PC-9 (cell line): ENCODE data around the gene NELL1. TPM values are rescaled to one million over a fixed set of nuclear protein-coding genes. Genes with fewer than 3 reads are reported as not detected.

Experiments used
- BruUV-seq: library from RNA; stranded (reverse); fragments of 400-500 nt; replicated peaks from 2 replicates; lab custom pipeline; 2021; lab: Mats Ljungman, UMichigan
- CTCF ChIA-PET: fragments of 300-600 bp; sonication (Branson Sonifier 250); formaldehyde crosslinking; loops from one replicate; lab custom pipeline; 2022; ENCODE audit warnings: antibody characterized with exemption; lab: Charles Lee
- POLR2A ChIA-PET: fragments of 300-600 bp; sonication (Branson Sonifier 250); formaldehyde crosslinking; loops from one replicate; lab custom pipeline; 2022; ENCODE audit warnings: antibody characterized with exemption; ENCODE audit not compliant: unreplicated experiment; lab: Charles Lee
- DNase-seq, 2 experiments: peaks; one replicate each; pipeline versions ENCODE4 v3.0.0 to v3.0.0-alpha.2; 2015 to 2022; ENCODE audit warnings: mixed read lengths in 1 of 2
- H2AFZ ChIP-seq: fragments of 200-600 bp; sonication (generic); 2 replicates; pipeline ENCODE4 v1.8.1; 2017; ENCODE audit warnings: antibody characterized with exemption
- H3F3A ChIP-seq: fragments of 200-600 bp; sonication (generic); 2 replicates; pipeline ENCODE4 v1.8.1; 2017; ENCODE audit warnings: antibody characterized with exemption, mild to moderate bottlenecking, low read depth; ENCODE audit not compliant: insufficient read depth
- H3K27ac ChIP-seq: fragments of 200-600 bp; sonication (generic); 2 replicates; pipeline ENCODE4 v1.6.1; 2016; ENCODE audit warnings: mixed run types
- H3K27me3 ChIP-seq: fragments of 200-600 bp; sonication (generic); 2 replicates; pipeline ENCODE4 v1.6.1; 2016; ENCODE audit warnings: low read depth, mixed run types; ENCODE audit not compliant: insufficient read depth
- H3K36me3 ChIP-seq: fragments of 200-600 bp; sonication (generic); 2 replicates; pipeline ENCODE4 v1.6.1; 2016; ENCODE audit warnings: low read depth, mixed run types
- H3K4me1 ChIP-seq: fragments of 200-600 bp; sonication (generic); replicated peaks from 2 replicates; pipeline ENCODE4 v1.6.1; 2016; ENCODE audit warnings: mixed run types; ENCODE audit not compliant: insufficient read depth
- H3K4me2 ChIP-seq: fragments of 200-600 bp; sonication (generic); 2 replicates; pipeline ENCODE4 v1.6.1; 2017; ENCODE audit warnings: mixed run types
- H3K4me3 ChIP-seq: fragments of 200-600 bp; sonication (generic); 2 replicates; pipeline ENCODE4 v1.6.1; 2016; ENCODE audit warnings: mixed run types
- H3K79me2 ChIP-seq: fragments of 200-600 bp; sonication (generic); 2 replicates; pipeline ENCODE4 v1.6.1; 2017; ENCODE audit warnings: low read depth, mixed run types
- H3K9me2 ChIP-seq: fragments of 200-600 bp; sonication (generic); 2 replicates; pipeline ENCODE4 v1.8.1; 2017; ENCODE audit warnings: mild to moderate bottlenecking; ENCODE audit not compliant: insufficient read depth
- H3K9me3 ChIP-seq: fragments of 200-600 bp; sonication (generic); 2 replicates; pipeline ENCODE4 v1.8.1; 2016; ENCODE audit warnings: low read depth; ENCODE audit not compliant: insufficient read depth
- H4K20me1 ChIP-seq: fragments of 200-600 bp; sonication (generic); 2 replicates; pipeline ENCODE4 v1.8.1; 2017; ENCODE audit not compliant: insufficient read depth
- EZH2 ChIP-seq: fragments of 200-600 bp; sonication (generic); IDR thresholded peaks from 2 replicates; pipeline ENCODE4 v1.8.0; 2017; ENCODE audit warnings: antibody characterized with exemption, low read depth
- intact Hi-C: fragments of 100-400 bp; cut with micrococcal nuclease; formaldehyde crosslinking; loops from one replicate; pipeline ENCODE4 v1.10.0; 2022; ENCODE audit not compliant: unreplicated experiment
- total RNA-seq: library from RNA; stranded (reverse); gene quantifications from 2 replicates; pipeline ENCODE4 v1.2.3, GENCODE V29; 2021
- TF ChIP-seq, protein P1 (sequence below): fragments of 200-600 bp; sonication (generic); conservative IDR thresholded peaks from 2 replicates; pipeline ENCODE4 v1.6.1; 2017; ENCODE audit warnings: mixed run types, antibody characterized with exemption, mild to moderate bottlenecking, moderate library complexity

The NELL1 gene
- total RNA-seq, 1 experiment from 2014 or later, result not detected

GRCh38 chr11:21385669-21386440 lies 716.5 kb downstream of the NELL1 start:
- no peak overlapping the region for H3K4me3 ChIP-seq
- no peak for TF ChIP-seq EZH2
- TF ChIP-seq, protein P1, sequence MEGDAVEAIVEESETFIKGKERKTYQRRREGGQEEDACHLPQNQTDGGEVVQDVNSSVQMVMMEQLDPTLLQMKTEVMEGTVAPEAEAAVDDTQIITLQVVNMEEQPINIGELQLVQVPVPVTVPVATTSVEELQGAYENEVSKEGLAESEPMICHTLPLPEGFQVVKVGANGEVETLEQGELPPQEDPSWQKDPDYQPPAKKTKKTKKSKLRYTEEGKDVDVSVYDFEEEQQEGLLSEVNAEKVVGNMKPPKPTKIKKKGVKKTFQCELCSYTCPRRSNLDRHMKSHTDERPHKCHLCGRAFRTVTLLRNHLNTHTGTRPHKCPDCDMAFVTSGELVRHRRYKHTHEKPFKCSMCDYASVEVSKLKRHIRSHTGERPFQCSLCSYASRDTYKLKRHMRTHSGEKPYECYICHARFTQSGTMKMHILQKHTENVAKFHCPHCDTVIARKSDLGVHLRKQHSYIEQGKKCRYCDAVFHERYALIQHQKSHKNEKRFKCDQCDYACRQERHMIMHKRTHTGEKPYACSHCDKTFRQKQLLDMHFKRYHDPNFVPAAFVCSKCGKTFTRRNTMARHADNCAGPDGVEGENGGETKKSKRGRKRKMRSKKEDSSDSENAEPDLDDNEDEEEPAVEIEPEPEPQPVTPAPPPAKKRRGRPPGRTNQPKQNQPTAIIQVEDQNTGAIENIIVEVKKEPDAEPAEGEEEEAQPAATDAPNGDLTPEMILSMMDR, result no peak
- no peaks in the 10 kb centered on the region for H3K79me2 ChIP-seq
- H3K4me1 ChIP-seq, result no peaks in the 10 kb centered on the region
- DNase-seq, result no peak
- H3F3A ChIP-seq, result no peaks in the 10 kb centered on the region
- no peak overlapping the region for H2AFZ ChIP-seq
- H3K9me2 ChIP-seq, result no peaks in the 10 kb centered on the region
- H3K27me3 ChIP-seq, result no peaks in the 10 kb centered on the region
- no peaks in the 10 kb centered on the region for H3K36me3 ChIP-seq
- no peaks in the 10 kb centered on the region for H3K9me3 ChIP-seq
- H3K4me2 ChIP-seq, result no peak overlapping the region
- intact Hi-C loops, result no loop called here
- ChIA-PET POLR2A (no interaction called here), CTCF (no interaction called here)
- no peaks in the 10 kb centered on the region for H4K20me1 ChIP-seq
- no TSS peak for BruUV-seq
- no peak overlapping the region for H3K27ac ChIP-seq

- no TSS peak for BruUV-seq
- no peaks in the 10 kb centered on the region for H3K9me3 ChIP-seq
Observed at GRCh38 chr11:21390430-21390829, 721.0 kb downstream of the NELL1 start.

GRCh38 chr11:21396342-21397008 lies 727.1 kb downstream of the NELL1 start:
- H3K9me2 ChIP-seq, result no peaks in the 10 kb centered on the region
- no peaks in the 10 kb centered on the region for H3K4me1 ChIP-seq
- no peak for DNase-seq
- H3K27me3 ChIP-seq, result no peaks in the 10 kb centered on the region
- POLR2A ChIA-PET, result no interaction called here
- intact Hi-C loops, result no loop called here
- no peak overlapping the region for H2AFZ ChIP-seq
- TF ChIP-seq EZH2, result no peak
- TF ChIP-seq, protein P1, result no peak
- H4K20me1 ChIP-seq, result no peaks in the 10 kb centered on the region
- CTCF ChIA-PET, result no interaction called here
- BruUV-seq, result no TSS peak
- no peaks in the 10 kb centered on the region for H3F3A ChIP-seq
- no peaks in the 10 kb centered on the region for H3K79me2 ChIP-seq
- H3K9me3 ChIP-seq, result no peaks in the 10 kb centered on the region
- H3K4me3 ChIP-seq, result no peak overlapping the region
- H3K36me3 ChIP-seq, result no peaks in the 10 kb centered on the region
- no peak overlapping the region for H3K4me2 ChIP-seq
- no peak overlapping the region for H3K27ac ChIP-seq

More at GRCh38 chr11:21390430-21390829, 721.0 kb downstream of the NELL1 start:
- H4K20me1 ChIP-seq, result no peaks in the 10 kb centered on the region
- POLR2A ChIA-PET, result no interaction called here
- CTCF ChIA-PET, result no interaction called here
- intact Hi-C loops, result no loop called here
- H3K27ac ChIP-seq, result no peak overlapping the region
- H3K4me2 ChIP-seq, result no peak overlapping the region
- no peak for DNase-seq
- no peaks in the 10 kb centered on the region for H3K79me2 ChIP-seq
- H3K27me3 ChIP-seq, result no peaks in the 10 kb centered on the region
- no peaks in the 10 kb centered on the region for H3F3A ChIP-seq
- TF ChIP-seq EZH2, result no peak
- TF ChIP-seq, protein P1, result no peak
- H3K9me2 ChIP-seq, result no peaks in the 10 kb centered on the region
- no peaks in the 10 kb centered on the region for H3K4me1 ChIP-seq
- no peak overlapping the region for H3K4me3 ChIP-seq
- no peak overlapping the region for H2AFZ ChIP-seq
- no peaks in the 10 kb centered on the region for H3K36me3 ChIP-seq
